OCI-LY1 (cell line): ENCODE measurements around the gene BAAT.

Experiments used
- CTCF ChIP-seq: fragments of 200-600 bp; sonication (generic), shearing (Covaris generic); IDR thresholded peaks from 2 replicates; pipeline ENCODE4 v1.5.1; 2017; ENCODE audit warnings: mild to moderate bottlenecking, antibody characterized with exemption, low read length, moderate library complexity, mixed read lengths
- EZH2 ChIP-seq: fragments of 200-600 bp; sonication (generic), shearing (Covaris generic); IDR thresholded peaks from 2 replicates; pipeline ENCODE4 v1.8.0; 2017; ENCODE audit warnings: borderline replicate concordance, mixed run types, mild to moderate bottlenecking, antibody characterized with exemption, low read length, moderate library complexity, mixed read lengths

- TF ChIP-seq EZH2 (no peak), CTCF (no peak)
These were observed 14.8 kb upstream of the BAAT start for GRCh38 chr9:101399643-101399970.
